ENCODE results near the gene SYNE1. TPM values are rescaled to one million over a fixed set of nuclear protein-coding genes. Genes with fewer than 3 reads are reported as not detected.
"Not testable (repeated sequence)": the region's sequence is repeated elsewhere in the genome, so short reads cannot be mapped to it uniquely, and the experiment has no call there.

Gene SYNE1
- total RNA-seq, 1 donor from 2014 or later: 81.3 TPM

DNA sequence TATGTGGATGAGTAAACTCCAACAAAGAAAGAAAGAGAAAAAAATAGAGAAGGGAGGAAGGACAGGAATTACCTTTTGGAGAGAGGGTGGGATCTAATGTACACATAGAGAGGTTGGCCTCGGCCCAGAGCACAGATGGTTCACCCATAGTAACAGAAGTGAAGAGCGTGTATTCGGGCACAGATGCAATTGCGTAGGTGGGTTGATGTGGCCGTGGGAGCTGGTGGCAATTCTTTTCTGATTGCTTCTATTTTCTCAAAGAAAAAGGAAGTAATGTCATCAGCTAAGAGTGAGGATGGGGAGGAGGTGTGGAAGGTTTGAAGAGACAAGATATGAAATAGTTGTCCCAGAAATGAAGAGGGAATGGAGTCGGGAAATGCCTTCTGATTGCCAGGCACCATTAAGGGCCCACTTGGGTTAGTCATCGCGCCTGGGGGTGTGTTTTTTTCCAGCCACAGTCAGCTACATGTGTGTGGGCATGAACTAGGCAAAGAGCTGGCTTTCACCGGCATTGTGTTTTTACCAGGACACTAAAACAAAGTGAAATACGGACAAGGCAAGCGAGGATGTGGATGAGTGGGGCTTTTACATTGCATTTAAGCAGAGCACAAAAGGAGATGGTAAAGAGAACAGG lies 158.7 kb downstream of the SYNE1 start:
- no peak for DNase-seq

DNA sequence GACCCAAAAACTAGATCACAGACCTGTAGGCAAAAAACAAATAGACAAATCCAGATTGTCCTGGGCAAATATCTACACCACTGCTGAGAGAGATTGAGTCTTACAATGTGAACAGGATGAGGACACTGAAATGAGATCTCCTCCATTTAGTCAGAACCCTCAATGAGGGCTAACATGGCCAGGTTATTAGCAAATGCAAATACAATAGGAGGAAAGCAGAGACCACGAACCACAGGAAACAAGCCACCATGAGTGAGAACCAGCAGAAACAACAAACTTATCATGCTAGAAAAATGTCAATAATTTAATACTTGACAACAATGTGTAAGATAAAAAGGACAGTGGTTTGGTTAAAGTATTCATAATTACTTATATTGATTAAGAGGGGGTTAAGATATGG lies 162.8 kb downstream of the SYNE1 start:
- peak; percentile 27 for DNase-seq

- DNase-seq: no peak
Measured at GRCh38 chr6:152472325-152472724, 164.8 kb downstream of the SYNE1 start.

DNA sequence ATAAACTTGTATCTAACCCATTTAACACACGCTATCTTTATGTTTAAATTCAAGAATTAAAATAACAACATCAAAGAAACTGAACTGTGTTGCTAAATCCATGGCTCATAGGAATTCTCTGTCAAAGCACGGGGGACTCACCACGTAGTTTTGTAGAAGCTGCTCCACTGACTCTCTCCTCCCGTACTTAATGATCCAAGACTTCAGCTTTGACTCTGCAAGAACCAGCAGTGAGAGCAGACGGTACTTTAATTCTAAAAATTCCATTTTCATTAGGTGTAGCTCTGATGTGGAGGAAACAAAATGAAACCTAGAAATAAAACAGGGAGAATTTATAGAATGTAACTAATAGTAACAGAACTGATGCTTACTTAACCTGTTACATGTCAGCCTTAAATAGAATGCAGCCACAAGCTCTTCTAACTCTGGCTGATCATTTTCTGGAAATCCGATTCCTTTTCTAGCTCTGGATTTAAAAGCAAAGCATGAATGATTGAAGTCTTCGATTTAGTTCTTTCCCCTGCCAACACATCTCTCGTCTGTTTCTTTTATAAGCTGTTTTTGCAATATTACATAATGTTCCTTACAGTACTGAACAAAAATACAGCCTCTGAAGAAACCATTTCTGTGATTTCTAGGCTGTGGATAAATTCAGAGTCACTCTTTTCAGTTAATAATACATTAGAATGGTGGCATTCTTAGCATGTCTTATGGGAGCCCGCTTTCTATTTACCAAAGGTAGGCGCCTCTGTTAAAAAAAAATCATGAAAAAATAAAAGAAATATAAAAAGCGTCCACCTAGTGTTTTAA lies 165.5 kb downstream of the SYNE1 start:
- no peak for DNase-seq

- DNase-seq: no peak
Measured at GRCh38 chr6:152463164-152463563, 174.0 kb downstream of the SYNE1 start.

GRCh38 chr6:152462716-152463115 lies 174.4 kb downstream of the SYNE1 start:
- no peak for DNase-seq

DNA sequence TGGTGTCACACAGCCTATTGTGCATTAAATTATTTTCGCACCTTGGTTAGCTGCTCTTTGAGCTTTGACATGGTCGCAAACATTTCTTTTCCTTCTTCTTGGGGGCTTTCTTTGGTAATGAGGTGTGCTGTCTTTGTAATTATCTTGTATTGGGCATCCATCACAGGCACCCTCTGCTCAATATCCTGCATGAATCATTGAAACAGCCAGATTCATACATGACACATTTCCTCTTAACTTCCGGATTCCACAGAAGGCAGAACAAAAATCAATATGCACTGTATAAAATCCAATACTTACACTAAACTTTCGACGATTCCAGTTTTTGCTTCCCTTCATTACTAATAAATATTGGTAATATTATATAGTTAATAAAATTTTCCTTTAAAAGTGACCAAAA lies 175.6 kb downstream of the SYNE1 start:
- DNase-seq: peak; percentile 80

GRCh38 chr6:152458648-152459644 lies 178.2 kb downstream of the SYNE1 start:
- peak; percentile 86 for DNase-seq

GRCh38 chr6:152457949-152458624 lies 179.1 kb downstream of the SYNE1 start:
- DNase-seq: no peak

DNA sequence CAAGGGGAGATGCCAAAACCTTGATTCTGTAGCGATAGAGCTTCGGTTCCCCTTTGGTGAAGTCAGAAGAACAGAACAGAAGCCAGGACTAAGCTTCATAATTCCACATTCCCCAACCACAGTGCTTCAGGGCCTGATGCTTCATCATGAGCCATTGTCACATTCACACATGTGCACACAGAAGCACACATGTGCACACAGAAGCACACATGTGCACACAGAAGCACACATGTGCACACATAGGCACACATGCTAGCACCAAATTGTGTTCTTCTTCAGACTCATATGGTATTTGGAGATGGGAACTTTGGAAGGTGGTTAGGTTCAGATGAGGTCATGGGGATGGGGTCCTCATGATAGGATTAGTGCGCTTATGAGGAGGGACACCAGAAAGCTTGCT lies 183.2 kb downstream of the SYNE1 start:
- no peak for DNase-seq

- DNase-seq: peak; percentile 83
Measured at GRCh38 chr6:152453421-152453820, 183.7 kb downstream of the SYNE1 start.

DNA sequence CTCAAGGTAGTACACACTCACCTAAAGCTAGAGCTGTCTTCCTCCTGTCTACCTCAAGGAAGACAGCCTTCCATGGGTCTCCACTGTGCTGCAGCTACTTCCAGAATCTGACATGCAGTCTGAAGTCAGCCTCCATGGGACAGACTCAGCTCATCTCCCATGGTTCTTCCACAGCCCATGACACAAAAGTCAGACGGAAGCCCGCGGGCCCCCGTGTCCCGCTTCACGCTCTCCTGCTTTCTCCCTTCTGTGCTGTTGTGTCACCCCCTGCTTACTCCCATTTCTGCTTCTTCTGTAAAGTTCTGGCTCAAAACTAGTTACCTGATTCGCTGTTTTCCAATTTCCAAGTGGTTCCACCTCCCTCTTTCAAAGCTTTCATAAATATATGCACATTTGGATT lies 184.5 kb downstream of the SYNE1 start:
- no peak for DNase-seq

GRCh38 chr6:152450519-152450918 lies 186.6 kb downstream of the SYNE1 start:
- no peak for DNase-seq

GRCh38 chr6:152441902-152442301 lies 195.3 kb downstream of the SYNE1 start:
- no peak for DNase-seq

DNA sequence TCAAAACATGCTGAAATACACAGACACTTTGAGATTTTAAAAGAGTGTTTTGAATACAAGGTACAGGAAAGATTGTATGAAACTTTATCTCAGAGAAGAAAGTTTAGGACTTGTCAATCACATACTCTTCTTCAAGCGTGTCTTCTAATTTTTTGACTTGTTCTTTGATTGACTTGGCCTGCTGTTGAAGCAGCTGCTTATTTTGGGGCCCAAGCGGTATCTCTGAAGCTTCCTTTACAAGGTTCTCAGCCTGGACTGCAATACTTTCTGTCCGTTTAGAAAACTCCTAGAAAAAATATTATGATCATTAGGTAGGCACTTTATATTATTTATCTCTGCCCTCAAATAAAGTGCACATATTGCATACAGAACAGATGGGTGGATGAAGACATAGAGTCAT lies 201.3 kb downstream of the SYNE1 start:
- no peak for DNase-seq

- no peak for DNase-seq
Measured at GRCh38 chr6:152432758-152433157, 204.4 kb downstream of the SYNE1 start.

GRCh38 chr6:152428126-152428525 lies 209.0 kb downstream of the SYNE1 start:
- DNase-seq: no peak

GRCh38 chr6:152426276-152426675 lies 210.9 kb downstream of the SYNE1 start:
- DNase-seq: no peak

DNA sequence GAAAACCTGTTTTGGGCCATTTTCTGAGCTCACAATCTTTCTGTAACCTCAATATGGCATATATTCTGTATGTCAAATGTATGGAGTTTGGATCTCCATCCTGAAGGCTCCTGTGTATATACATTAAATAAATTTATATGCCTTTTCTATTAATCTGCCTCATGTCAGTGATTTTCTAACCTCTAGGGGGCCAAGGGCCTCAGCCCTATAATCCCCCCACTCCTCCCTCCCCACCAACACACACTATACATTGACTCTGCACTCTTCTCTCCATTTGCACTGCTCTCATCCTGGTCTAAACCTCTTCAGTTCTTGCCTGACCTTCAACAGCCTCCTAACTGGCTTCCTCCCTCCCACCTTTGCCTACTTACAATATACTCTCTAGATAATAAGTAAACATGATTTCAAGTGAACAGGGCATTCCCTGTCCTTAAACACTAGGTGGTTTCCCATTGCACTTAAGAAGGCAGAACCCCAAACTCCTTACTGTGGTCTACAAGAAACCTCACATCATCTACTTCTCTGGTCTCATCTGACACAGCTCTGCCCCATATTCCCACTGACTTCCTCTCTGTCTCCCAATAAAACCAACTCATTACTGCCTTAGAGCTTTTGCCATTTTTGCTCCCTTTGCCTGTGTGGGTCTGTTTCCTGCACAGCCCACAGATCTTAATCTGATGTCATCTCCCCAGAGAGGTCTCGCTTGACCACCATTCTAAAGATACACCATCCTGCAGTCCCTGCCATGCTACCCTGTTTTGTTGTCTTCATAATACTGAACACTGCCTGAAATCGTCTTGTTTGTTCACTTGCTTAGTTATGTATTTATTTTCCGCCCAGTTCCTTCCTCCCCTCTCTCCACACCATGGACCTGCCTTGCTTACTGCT lies 213.7 kb downstream of the SYNE1 start:
- DNase-seq: no peak

DNA sequence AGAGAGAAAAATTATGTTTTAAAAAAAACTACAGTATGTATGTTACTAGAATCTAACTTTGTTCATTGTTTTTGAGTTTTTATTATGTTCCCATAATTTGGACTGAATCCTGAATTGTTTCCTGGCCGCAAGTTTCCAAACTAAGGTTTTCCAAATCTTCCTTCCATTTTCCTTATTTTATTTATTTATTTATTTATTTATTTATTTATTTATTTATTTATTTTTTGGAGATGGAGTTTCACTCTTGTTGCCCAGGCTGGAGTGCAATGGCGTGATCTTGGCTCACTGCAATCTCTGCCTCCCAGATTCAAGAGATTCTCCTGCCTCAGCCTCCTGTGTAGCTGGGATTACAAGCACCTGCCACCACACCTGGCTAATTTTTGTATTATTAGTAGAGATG lies 215.7 kb downstream of the SYNE1 start:
- not testable (repeated sequence) for DNase-seq

- DNase-seq: no peak
Measured at GRCh38 chr6:152420696-152421095, 216.5 kb downstream of the SYNE1 start.
